ENCODE data around the gene AVL9.

Gene AVL9

GRCh38 chr7:32532086-32532485, 36.8 kb downstream of the AVL9 start:
- Histone ChIP-seq H3K27ac (ENCODE audit: low read depth, low read length) (no peak overlapping the region), H3K9me2 (replicated peaks; ENCODE audit: insufficient read depth, low read length) (no peaks in the 10 kb centered on the region), H3K9ac (ENCODE audit: low read length) (no peak overlapping the region), H2AFZ (ENCODE audit: low read depth, low read length, severe bottlenecking) (no peak overlapping the region), H3K27me3 (ENCODE audit: low read length) (no peaks in the 10 kb centered on the region), H4K20me1 (ENCODE audit: low read depth, low read length) (0 out of 2 replicates have a peak, but pooled peaks cover 4% of the 10 kb centered on the region), H3K79me2 (ENCODE audit: insufficient read depth, low read length) (peaks cover 70% of the 10 kb centered on the region), H3K4me2 (ENCODE audit: low read depth, low read length, poor library complexity, severe bottlenecking) (no peak overlapping the region), H3K9me3 (ENCODE audit: insufficient read depth, low read length) (no peaks in the 10 kb centered on the region), H3K4me3 (ENCODE audit: insufficient read depth, low read length, poor library complexity, severe bottlenecking) (no peak overlapping the region), H3F3A (ENCODE audit: insufficient read depth) (no peaks in the 10 kb centered on the region), H3K36me3 (ENCODE audit: low read length) (no peaks in the 10 kb centered on the region; the same call in 1 of the 2 replicates)
- TF ChIP-seq EZH2phosphoT487 (conservative IDR thresholded peaks at IDR 0.05; ENCODE audit: low read length) = no peak
- TF ChIP-seq CTCF (IDR thresholded peaks at IDR 0.05; ENCODE audit: insufficient read depth, low read length, poor library complexity, severe bottlenecking) = no peak

- H3K36me3 ChIP-seq (ENCODE audit: low read length) = no peaks in the 10 kb centered on the region; the same call in 1 of the 2 replicates
- peaks cover 68% of the 10 kb centered on the region for H3K79me2 ChIP-seq (ENCODE audit: insufficient read depth, low read length)
- H4K20me1 ChIP-seq (ENCODE audit: low read depth, low read length) = 0 out of 2 replicates have a peak, but pooled peaks cover 4% of the 10 kb centered on the region
- H3K9me3 ChIP-seq (ENCODE audit: insufficient read depth, low read length) = no peaks in the 10 kb centered on the region
- TF ChIP-seq CTCF (IDR thresholded peaks at IDR 0.05; ENCODE audit: insufficient read depth, low read length, poor library complexity, severe bottlenecking) (no peak), EZH2phosphoT487 (conservative IDR thresholded peaks at IDR 0.05; ENCODE audit: low read length) (no peak)
- no peaks in the 10 kb centered on the region for H3K9me2 ChIP-seq (replicated peaks; ENCODE audit: insufficient read depth, low read length)
- H3F3A ChIP-seq (ENCODE audit: insufficient read depth) = no peaks in the 10 kb centered on the region
- H3K4me3 ChIP-seq (ENCODE audit: insufficient read depth, low read length, poor library complexity, severe bottlenecking) = no peak overlapping the region
- H3K4me2 ChIP-seq (ENCODE audit: low read depth, low read length, poor library complexity, severe bottlenecking) = no peak overlapping the region
- no peak overlapping the region for H3K9ac ChIP-seq (ENCODE audit: low read length)
- no peak overlapping the region for H2AFZ ChIP-seq (ENCODE audit: low read depth, low read length, severe bottlenecking)
- H3K27ac ChIP-seq (ENCODE audit: low read depth, low read length) = no peak overlapping the region
- no peaks in the 10 kb centered on the region for H3K27me3 ChIP-seq (ENCODE audit: low read length)
These were observed 37.4 kb downstream of the AVL9 start for GRCh38 chr7:32532716-32533115.

GRCh38 chr7:32533276-32534029, 38.2 kb downstream of the AVL9 start:
- Histone ChIP-seq H3K9me2 (replicated peaks; ENCODE audit: insufficient read depth, low read length) (no peaks in the 10 kb centered on the region), H3K36me3 (ENCODE audit: low read length) (no peaks in the 10 kb centered on the region; the same call in 1 of the 2 replicates), H3K9me3 (ENCODE audit: insufficient read depth, low read length) (no peaks in the 10 kb centered on the region), H3F3A (ENCODE audit: insufficient read depth) (no peaks in the 10 kb centered on the region), H3K27ac (ENCODE audit: low read depth, low read length) (no peak overlapping the region), H3K79me2 (ENCODE audit: insufficient read depth, low read length) (peaks cover 68% of the 10 kb centered on the region), H2AFZ (ENCODE audit: low read depth, low read length, severe bottlenecking) (no peak overlapping the region), H3K4me2 (ENCODE audit: low read depth, low read length, poor library complexity, severe bottlenecking) (no peak overlapping the region), H3K27me3 (ENCODE audit: low read length) (no peaks in the 10 kb centered on the region), H3K9ac (ENCODE audit: low read length) (no peak overlapping the region), H3K4me3 (ENCODE audit: insufficient read depth, low read length, poor library complexity, severe bottlenecking) (no peak overlapping the region), H4K20me1 (ENCODE audit: low read depth, low read length) (0 out of 2 replicates have a peak, but pooled peaks cover 4% of the 10 kb centered on the region)
- TF ChIP-seq EZH2phosphoT487 (conservative IDR thresholded peaks at IDR 0.05; ENCODE audit: low read length) (no peak), CTCF (IDR thresholded peaks at IDR 0.05; ENCODE audit: insufficient read depth, low read length, poor library complexity, severe bottlenecking) (no peak)
